SK-N-SH treated with all-trans-retinoic acid at 6 μM for 48 hours (cell line): ENCODE data around the gene RTP3.

Experiments
- ATAC-seq: fragments of 200-7000 bp; cut with Tn5 transposase; 3 replicates; pipeline ENCODE4 v1.9.1; 2020; ENCODE audit warnings: mild to moderate bottlenecking, moderate library complexity
- ARNTL ChIP-seq: fragments of 450-650 bp; formaldehyde crosslinking; IDR thresholded peaks from 2 replicates; pipeline ENCODE4 v1.5.0; 2020; ENCODE audit warnings: low read depth, mild to moderate bottlenecking, moderate library complexity, borderline replicate concordance
- BACH2 ChIP-seq: fragments of 250-450 bp; sonication (Bioruptor Pico); IDR thresholded peaks from 2 replicates; pipeline ENCODE4 v1.9.0; 2021; ENCODE audit warnings: mild to moderate bottlenecking, borderline replicate concordance
- CREB5 ChIP-seq: fragments of 250-450 bp; sonication (Bioruptor Pico); IDR thresholded peaks from 2 replicates; pipeline ENCODE4 v1.5.1; 2020; ENCODE audit warnings: low read depth, mild to moderate bottlenecking, moderate library complexity
- CSDC2 ChIP-seq: fragments of 250-450 bp; sonication (Bioruptor Pico); IDR thresholded peaks from 2 replicates; pipeline ENCODE4 v1.5.0; 2020; ENCODE audit warnings: mild to moderate bottlenecking, moderate library complexity
- CSRNP3 ChIP-seq: fragments of 250-450 bp; sonication (Bioruptor Pico); IDR thresholded peaks from 2 replicates; pipeline ENCODE4 v1.5.1; 2021; ENCODE audit warnings: mild to moderate bottlenecking, moderate library complexity
- ESRRG ChIP-seq: fragments of 250-450 bp; sonication (Bioruptor Pico); IDR thresholded peaks from 2 replicates; pipeline ENCODE4 v1.6.1; 2021; ENCODE audit warnings: mild to moderate bottlenecking
- GLIS3 ChIP-seq: fragments of 250-450 bp; sonication (Bioruptor Pico); IDR thresholded peaks from 2 replicates; pipeline ENCODE4 v1.5.0; 2020; ENCODE audit warnings: mild to moderate bottlenecking, moderate library complexity
- ISL1 ChIP-seq: fragments of 250-450 bp; sonication (Bioruptor Pico); IDR thresholded peaks from 2 replicates; pipeline ENCODE4 v2.1.2; 2022; ENCODE audit warnings: mild to moderate bottlenecking, moderate library complexity
- OSR1 ChIP-seq: fragments of 250-450 bp; sonication (Bioruptor Pico); IDR thresholded peaks from 2 replicates; pipeline ENCODE4 v1.8.0; 2022; ENCODE audit warnings: moderate library complexity, mild to moderate bottlenecking, inconsistent platforms
- PATZ1 ChIP-seq: fragments of 250-450 bp; sonication (Bioruptor Pico); IDR thresholded peaks from 2 replicates; pipeline ENCODE4 v1.8.0; 2020; ENCODE audit warnings: mild to moderate bottlenecking, moderate library complexity, borderline replicate concordance
- POU6F1 ChIP-seq: fragments of 250-450 bp; sonication (Bioruptor Pico); IDR thresholded peaks from 2 replicates; pipeline ENCODE4 v1.8.0; 2021; ENCODE audit warnings: low read depth, mild to moderate bottlenecking, moderate library complexity, borderline replicate concordance
- PPARA ChIP-seq: fragments of 250-450 bp; sonication (Bioruptor Pico); IDR thresholded peaks from 2 replicates; pipeline ENCODE4 v1.5.0; 2020; ENCODE audit warnings: mild to moderate bottlenecking, borderline replicate concordance
- RARB ChIP-seq: fragments of 250-450 bp; sonication (Bioruptor Pico); IDR thresholded peaks from 2 replicates; pipeline ENCODE4 v1.8.0; 2021; ENCODE audit warnings: mild to moderate bottlenecking, moderate library complexity
- SNAI2 ChIP-seq: fragments of 250-450 bp; sonication (Bioruptor Pico); IDR thresholded peaks from 2 replicates; pipeline ENCODE4 v1.5.0; 2020; ENCODE audit warnings: mild to moderate bottlenecking, moderate library complexity
- TCF4 ChIP-seq: fragments of 250-450 bp; sonication (Bioruptor Pico); IDR thresholded peaks from 2 replicates; pipeline ENCODE4 v1.8.0; 2021; ENCODE audit warnings: mild to moderate bottlenecking, moderate library complexity, borderline replicate concordance
- TOX ChIP-seq: fragments of 250-450 bp; sonication (Bioruptor Pico); IDR thresholded peaks from 2 replicates; pipeline ENCODE4 v1.8.0; 2021; ENCODE audit warnings: mild to moderate bottlenecking, moderate library complexity, borderline replicate concordance
- TSHZ2 ChIP-seq: fragments of 250-450 bp; sonication (Bioruptor Pico); IDR thresholded peaks from 2 replicates; pipeline ENCODE4 v1.5.0; 2020; ENCODE audit warnings: mild to moderate bottlenecking, moderate library complexity
- ZC3H10 ChIP-seq: fragments of 250-450 bp; sonication (Bioruptor Pico); IDR thresholded peaks from 2 replicates; pipeline ENCODE4 v1.5.1; 2021; ENCODE audit warnings: mild to moderate bottlenecking, moderate library complexity
- ZFP3 ChIP-seq: fragments of 250-450 bp; sonication (Bioruptor Pico); IDR thresholded peaks from 2 replicates; pipeline ENCODE4 v1.5.0; 2020; ENCODE audit warnings: mild to moderate bottlenecking, moderate library complexity
- ZFP30 ChIP-seq: fragments of 450-650 bp; formaldehyde crosslinking; IDR thresholded peaks from 2 replicates; pipeline ENCODE4 v1.5.0; 2022; ENCODE audit warnings: mild to moderate bottlenecking, moderate library complexity
- ZNF565 ChIP-seq: fragments of 450-650 bp; formaldehyde crosslinking; conservative IDR thresholded peaks from 2 replicates; pipeline ENCODE4 v1.5.0; 2020; ENCODE audit warnings: low read depth, mild to moderate bottlenecking, moderate library complexity
- ZNF70 ChIP-seq: fragments of 450-650 bp; formaldehyde crosslinking; IDR thresholded peaks from 2 replicates; pipeline ENCODE4 v1.5.0; 2020; ENCODE audit warnings: mild to moderate bottlenecking, moderate library complexity
- ZNF8 ChIP-seq: fragments of 450-650 bp; formaldehyde crosslinking; IDR thresholded peaks from 2 replicates; pipeline ENCODE4 v1.5.0; 2020; ENCODE audit warnings: mild to moderate bottlenecking, moderate library complexity

RTP3 gene

GRCh38 chr3:46538803-46539442, 41.1 kb downstream of the RTP3 start:
- peak; percentile 47; the same call in 2 of the 3 replicates for ATAC-seq
- no peak for TF ChIP-seq ISL1
- TF ChIP-seq CREB5 (CRISPR knock-in tag) = no peak

GRCh38 chr3:46539443-46540005, 41.7 kb downstream of the RTP3 start:
- no peak for ATAC-seq
- TF ChIP-seq GLIS3 (CRISPR knock-in tag) = no peak
- no peak for TF ChIP-seq ZNF565 (CRISPR knock-in tag)
- TF ChIP-seq ZFP3 = no peak

GRCh38 chr3:46540550-46540949, 42.8 kb downstream of the RTP3 start:
- no peak for TF ChIP-seq ESRRG (CRISPR knock-in tag)
- no peak for TF ChIP-seq CSRNP3 (CRISPR knock-in tag)
- no peak for TF ChIP-seq ISL1
- TF ChIP-seq RARB (CRISPR knock-in tag) = no peak
- no peak for TF ChIP-seq ZNF70 (CRISPR knock-in tag)
- no peak for TF ChIP-seq TOX
- no peak for TF ChIP-seq ZFP3
- TF ChIP-seq OSR1 (CRISPR knock-in tag) = no peak
- no peak for TF ChIP-seq ZC3H10 (CRISPR knock-in tag)
- TF ChIP-seq TSHZ2 = no peak
- no peak for TF ChIP-seq TCF4 (CRISPR knock-in tag)
- TF ChIP-seq PPARA (CRISPR knock-in tag) = no peak
- TF ChIP-seq SNAI2 (CRISPR knock-in tag) = no peak
- no peak for TF ChIP-seq CREB5 (CRISPR knock-in tag)
- TF ChIP-seq ZNF565 (CRISPR knock-in tag) = no peak
- no peak for TF ChIP-seq PATZ1 (CRISPR knock-in tag)
- TF ChIP-seq CSDC2 (CRISPR knock-in tag) = no peak
- no peak for TF ChIP-seq ZFP30 (CRISPR knock-in tag)
- TF ChIP-seq ZNF8 (CRISPR knock-in tag) = no peak
- no peak for TF ChIP-seq BACH2
- ATAC-seq = no peak

- TF ChIP-seq ARNTL (CRISPR knock-in tag) (no peak), ISL1 (no peak), ZNF8 (CRISPR knock-in tag) (no peak), ZNF70 (CRISPR knock-in tag) (no peak), POU6F1 (CRISPR knock-in tag) (no peak), ZFP3 (no peak), CSRNP3 (CRISPR knock-in tag) (no peak), CSDC2 (CRISPR knock-in tag) (no peak), ESRRG (CRISPR knock-in tag) (no peak), TCF4 (CRISPR knock-in tag) (no peak)
- TF ChIP-seq, all 23 proteins: peak for 0
- ATAC-seq = no peak
Observed at GRCh38 chr3:46541835-46542234, 44.1 kb downstream of the RTP3 start.
